SK-N-SH treated with all-trans-retinoic acid at 6 μM for 48 hours (cell line): ENCODE results near the gene KRTAP1-5.
"Not testable (repeated sequence)": the region's sequence is repeated elsewhere in the genome, so short reads cannot be mapped to it uniquely, and the experiment has no call there.

Source experiments
- ATAC-seq: fragments of 200-7000 bp; cut with Tn5 transposase; 3 replicates; pipeline ENCODE4 v1.9.1; 2020; ENCODE audit warnings: mild to moderate bottlenecking, moderate library complexity
- BACH2 ChIP-seq: fragments of 250-450 bp; sonication (Bioruptor Pico); IDR thresholded peaks from 2 replicates; pipeline ENCODE4 v1.9.0; 2021; ENCODE audit warnings: mild to moderate bottlenecking, borderline replicate concordance
- CSDC2 ChIP-seq: fragments of 250-450 bp; sonication (Bioruptor Pico); IDR thresholded peaks from 2 replicates; pipeline ENCODE4 v1.5.0; 2020; ENCODE audit warnings: mild to moderate bottlenecking, moderate library complexity
- CSRNP3 ChIP-seq: fragments of 250-450 bp; sonication (Bioruptor Pico); IDR thresholded peaks from 2 replicates; pipeline ENCODE4 v1.5.1; 2021; ENCODE audit warnings: mild to moderate bottlenecking, moderate library complexity
- ESRRG ChIP-seq: fragments of 250-450 bp; sonication (Bioruptor Pico); IDR thresholded peaks from 2 replicates; pipeline ENCODE4 v1.6.1; 2021; ENCODE audit warnings: mild to moderate bottlenecking
- GLIS3 ChIP-seq: fragments of 250-450 bp; sonication (Bioruptor Pico); IDR thresholded peaks from 2 replicates; pipeline ENCODE4 v1.5.0; 2020; ENCODE audit warnings: mild to moderate bottlenecking, moderate library complexity
- ISL1 ChIP-seq: fragments of 250-450 bp; sonication (Bioruptor Pico); IDR thresholded peaks from 2 replicates; pipeline ENCODE4 v2.1.2; 2022; ENCODE audit warnings: mild to moderate bottlenecking, moderate library complexity
- OSR1 ChIP-seq: fragments of 250-450 bp; sonication (Bioruptor Pico); IDR thresholded peaks from 2 replicates; pipeline ENCODE4 v1.8.0; 2022; ENCODE audit warnings: moderate library complexity, mild to moderate bottlenecking, inconsistent platforms
- POU6F1 ChIP-seq: fragments of 250-450 bp; sonication (Bioruptor Pico); IDR thresholded peaks from 2 replicates; pipeline ENCODE4 v1.8.0; 2021; ENCODE audit warnings: low read depth, mild to moderate bottlenecking, moderate library complexity, borderline replicate concordance
- PPARA ChIP-seq: fragments of 250-450 bp; sonication (Bioruptor Pico); IDR thresholded peaks from 2 replicates; pipeline ENCODE4 v1.5.0; 2020; ENCODE audit warnings: mild to moderate bottlenecking, borderline replicate concordance
- RARB ChIP-seq: fragments of 250-450 bp; sonication (Bioruptor Pico); IDR thresholded peaks from 2 replicates; pipeline ENCODE4 v1.8.0; 2021; ENCODE audit warnings: mild to moderate bottlenecking, moderate library complexity
- SNAI2 ChIP-seq: fragments of 250-450 bp; sonication (Bioruptor Pico); IDR thresholded peaks from 2 replicates; pipeline ENCODE4 v1.5.0; 2020; ENCODE audit warnings: mild to moderate bottlenecking, moderate library complexity
- TOX ChIP-seq: fragments of 250-450 bp; sonication (Bioruptor Pico); IDR thresholded peaks from 2 replicates; pipeline ENCODE4 v1.8.0; 2021; ENCODE audit warnings: mild to moderate bottlenecking, moderate library complexity, borderline replicate concordance
- TSHZ2 ChIP-seq: fragments of 250-450 bp; sonication (Bioruptor Pico); IDR thresholded peaks from 2 replicates; pipeline ENCODE4 v1.5.0; 2020; ENCODE audit warnings: mild to moderate bottlenecking, moderate library complexity
- ZC3H10 ChIP-seq: fragments of 250-450 bp; sonication (Bioruptor Pico); IDR thresholded peaks from 2 replicates; pipeline ENCODE4 v1.5.1; 2021; ENCODE audit warnings: mild to moderate bottlenecking, moderate library complexity
- ZFP3 ChIP-seq: fragments of 250-450 bp; sonication (Bioruptor Pico); IDR thresholded peaks from 2 replicates; pipeline ENCODE4 v1.5.0; 2020; ENCODE audit warnings: mild to moderate bottlenecking, moderate library complexity
- ZFP30 ChIP-seq: fragments of 450-650 bp; formaldehyde crosslinking; IDR thresholded peaks from 2 replicates; pipeline ENCODE4 v1.5.0; 2022; ENCODE audit warnings: mild to moderate bottlenecking, moderate library complexity
- ZNF565 ChIP-seq: fragments of 450-650 bp; formaldehyde crosslinking; conservative IDR thresholded peaks from 2 replicates; pipeline ENCODE4 v1.5.0; 2020; ENCODE audit warnings: low read depth, mild to moderate bottlenecking, moderate library complexity
- ZNF70 ChIP-seq: fragments of 450-650 bp; formaldehyde crosslinking; IDR thresholded peaks from 2 replicates; pipeline ENCODE4 v1.5.0; 2020; ENCODE audit warnings: mild to moderate bottlenecking, moderate library complexity
- ZNF8 ChIP-seq: fragments of 450-650 bp; formaldehyde crosslinking; IDR thresholded peaks from 2 replicates; pipeline ENCODE4 v1.5.0; 2020; ENCODE audit warnings: mild to moderate bottlenecking, moderate library complexity
- TF ChIP-seq, protein P1 (sequence below): fragments of 250-450 bp; sonication (Bioruptor Pico); IDR thresholded peaks from 2 replicates; pipeline ENCODE4 v1.8.0; 2020; ENCODE audit warnings: mild to moderate bottlenecking, moderate library complexity, borderline replicate concordance

KRTAP1-5 gene

GRCh38 chr17:41058741-41059140, 31.7 kb upstream of the KRTAP1-5 start:
- no peak for TF ChIP-seq BACH2 (CRISPR knock-in tag)
- TF ChIP-seq SNAI2, result no peak
- no peak for TF ChIP-seq ZFP3
- TF ChIP-seq ZFP30 (CRISPR knock-in tag), result no peak
- no peak for TF ChIP-seq TSHZ2 (CRISPR knock-in tag)
- TF ChIP-seq, protein P1, sequence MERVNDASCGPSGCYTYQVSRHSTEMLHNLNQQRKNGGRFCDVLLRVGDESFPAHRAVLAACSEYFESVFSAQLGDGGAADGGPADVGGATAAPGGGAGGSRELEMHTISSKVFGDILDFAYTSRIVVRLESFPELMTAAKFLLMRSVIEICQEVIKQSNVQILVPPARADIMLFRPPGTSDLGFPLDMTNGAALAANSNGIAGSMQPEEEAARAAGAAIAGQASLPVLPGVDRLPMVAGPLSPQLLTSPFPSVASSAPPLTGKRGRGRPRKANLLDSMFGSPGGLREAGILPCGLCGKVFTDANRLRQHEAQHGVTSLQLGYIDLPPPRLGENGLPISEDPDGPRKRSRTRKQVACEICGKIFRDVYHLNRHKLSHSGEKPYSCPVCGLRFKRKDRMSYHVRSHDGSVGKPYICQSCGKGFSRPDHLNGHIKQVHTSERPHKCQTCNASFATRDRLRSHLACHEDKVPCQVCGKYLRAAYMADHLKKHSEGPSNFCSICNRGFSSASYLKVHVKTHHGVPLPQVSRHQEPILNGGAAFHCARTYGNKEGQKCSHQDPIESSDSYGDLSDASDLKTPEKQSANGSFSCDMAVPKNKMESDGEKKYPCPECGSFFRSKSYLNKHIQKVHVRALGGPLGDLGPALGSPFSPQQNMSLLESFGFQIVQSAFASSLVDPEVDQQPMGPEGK (CRISPR knock-in tag), result no peak
- no peak for ATAC-seq

DNA sequence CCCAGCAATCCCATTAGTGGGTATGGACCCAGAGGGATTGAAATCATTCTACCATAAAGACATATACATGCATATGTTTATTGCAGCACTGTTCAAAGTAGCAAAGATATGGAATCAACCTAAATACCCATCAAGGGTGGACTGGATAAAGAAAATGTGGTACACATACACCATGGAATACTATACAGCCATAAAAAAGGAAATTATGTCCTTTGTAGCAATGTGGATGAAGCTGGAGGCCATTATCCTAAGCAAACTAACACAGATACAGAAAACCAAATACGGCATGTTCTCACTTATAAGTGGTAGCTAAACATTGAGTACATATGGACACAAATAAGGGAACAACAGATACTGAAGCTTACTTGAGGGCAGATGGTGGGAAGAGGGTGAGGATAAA, 30.5 kb upstream of the KRTAP1-5 start:
- TF ChIP-seq POU6F1 (CRISPR knock-in tag), result no peak
- no peak for TF ChIP-seq SNAI2
- TF ChIP-seq TOX (CRISPR knock-in tag), result no peak
- no peak for TF ChIP-seq CSRNP3
- no peak for TF ChIP-seq RARB
- TF ChIP-seq TSHZ2 (CRISPR knock-in tag), result no peak
- TF ChIP-seq CSDC2 (CRISPR knock-in tag), result no peak
- TF ChIP-seq ZNF565 (CRISPR knock-in tag), result no peak
- TF ChIP-seq BACH2 (CRISPR knock-in tag), result no peak
- TF ChIP-seq OSR1 (CRISPR knock-in tag), result no peak
- no peak for ATAC-seq

DNA sequence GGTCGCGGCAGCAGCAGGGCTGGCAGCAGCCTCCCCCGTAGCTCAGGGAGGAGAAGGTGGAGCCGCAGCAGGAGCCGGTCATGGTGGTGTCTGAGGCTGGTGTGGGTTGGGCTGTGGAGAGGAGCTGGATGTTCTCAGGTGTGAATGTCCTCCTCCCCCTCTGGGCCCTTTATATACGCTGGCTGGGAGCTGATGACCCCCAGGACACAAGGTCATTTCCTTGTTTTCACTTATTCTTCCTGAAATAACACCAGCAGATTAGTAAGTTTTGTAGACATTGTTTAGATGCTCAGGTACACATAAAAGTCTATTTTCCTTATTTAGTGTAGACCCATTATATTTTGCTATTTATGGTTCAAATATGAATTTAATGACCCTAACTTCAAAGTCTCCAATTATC, 28.1 kb upstream of the KRTAP1-5 start, which contains the start of gene KRTAP2-2:
Gene KRTAP2-2, minus strand, starts transcription at position 101 of the 400 bp plus-strand sequence. Its CDS starts 19 bp downstream, at position 82.
- ATAC-seq, result not testable (repeated sequence)

- ATAC-seq, result not testable (repeated sequence)
Observed at GRCh38 chr17:41054556-41054955, 27.5 kb upstream of the KRTAP1-5 start.

GRCh38 chr17:41054025-41054424, 27.0 kb upstream of the KRTAP1-5 start:
- ATAC-seq, result no peak
- TF ChIP-seq ZC3H10 (CRISPR knock-in tag), result no peak
- no peak for TF ChIP-seq ZNF70 (CRISPR knock-in tag)
- TF ChIP-seq CSDC2 (CRISPR knock-in tag), result no peak
- TF ChIP-seq, protein P1 (CRISPR knock-in tag), result no peak
- TF ChIP-seq GLIS3, result no peak
- no peak for TF ChIP-seq SNAI2
- no peak for TF ChIP-seq RARB
- TF ChIP-seq ZFP3, result no peak
- TF ChIP-seq ZNF8 (CRISPR knock-in tag), result no peak
- TF ChIP-seq ESRRG (CRISPR knock-in tag), result no peak
- no peak for TF ChIP-seq ISL1 (CRISPR knock-in tag)
- no peak for TF ChIP-seq PPARA (CRISPR knock-in tag)
